ENCODE measurements around the gene PLCXD3.
"Not testable (repeated sequence)": the region's sequence is repeated elsewhere in the genome, so short reads cannot be mapped to it uniquely, and the experiment has no call there.

PLCXD3 gene

GRCh38 chr5:41485533-41485932 lies 24.9 kb downstream of the PLCXD3 start:
- DNase-seq: no peak

- DNase-seq: no peak
These were observed 27.7 kb downstream of the PLCXD3 start for GRCh38 chr5:41482715-41483114.

- no peak for DNase-seq
These were observed 28.2 kb downstream of the PLCXD3 start for GRCh38 chr5:41482173-41482572.

GRCh38 chr5:41471571-41472208 lies 38.7 kb downstream of the PLCXD3 start:
- not testable (repeated sequence) for DNase-seq

GRCh38 chr5:41465493-41466171 lies 44.8 kb downstream of the PLCXD3 start:
- DNase-seq: no peak

GRCh38 chr5:41459557-41459956 lies 50.8 kb downstream of the PLCXD3 start:
- no peak for DNase-seq

- no peak for DNase-seq
These were observed 53.3 kb downstream of the PLCXD3 start for GRCh38 chr5:41457094-41457493.

- no peak for DNase-seq
These were observed 57.9 kb downstream of the PLCXD3 start for GRCh38 chr5:41452506-41452905.

- DNase-seq: no peak
These were observed 62.5 kb downstream of the PLCXD3 start for GRCh38 chr5:41447650-41448510.

GRCh38 chr5:41445937-41446563 lies 64.4 kb downstream of the PLCXD3 start:
- no peak for DNase-seq

- no peak for DNase-seq
These were observed 75.1 kb downstream of the PLCXD3 start for GRCh38 chr5:41435276-41435675.

GRCh38 chr5:41433552-41434181 lies 76.7 kb downstream of the PLCXD3 start:
- no peak for DNase-seq

- no peak for DNase-seq
These were observed 77.7 kb downstream of the PLCXD3 start for GRCh38 chr5:41432481-41433253.

- no peak for DNase-seq
These were observed 82.9 kb downstream of the PLCXD3 start for GRCh38 chr5:41427505-41427904.

GRCh38 chr5:41425736-41426135 lies 84.7 kb downstream of the PLCXD3 start:
- no peak for DNase-seq

- DNase-seq: no peak
These were observed 89.8 kb downstream of the PLCXD3 start for GRCh38 chr5:41420492-41421067.

GRCh38 chr5:41418220-41419031 lies 92.0 kb downstream of the PLCXD3 start:
- DNase-seq: no peak

- DNase-seq: no peak
These were observed 94.1 kb downstream of the PLCXD3 start for GRCh38 chr5:41416336-41416735.

GRCh38 chr5:41415242-41415641 lies 95.2 kb downstream of the PLCXD3 start:
- no peak for DNase-seq

GRCh38 chr5:41414598-41414997 lies 95.8 kb downstream of the PLCXD3 start:
- DNase-seq: no peak

GRCh38 chr5:41413074-41413473 lies 97.3 kb downstream of the PLCXD3 start:
- DNase-seq: no peak
